HG03103 (cell line): ENCODE results near the gene COPZ2.

Experiments used
- ATAC-seq: cut with Tn5 transposase; IDR thresholded peaks from one replicate; pipeline ENCODE4 v1.9.1; 2021; ENCODE audit warnings: low read depth; ENCODE audit not compliant: unreplicated experiment

COPZ2 gene

DNA sequence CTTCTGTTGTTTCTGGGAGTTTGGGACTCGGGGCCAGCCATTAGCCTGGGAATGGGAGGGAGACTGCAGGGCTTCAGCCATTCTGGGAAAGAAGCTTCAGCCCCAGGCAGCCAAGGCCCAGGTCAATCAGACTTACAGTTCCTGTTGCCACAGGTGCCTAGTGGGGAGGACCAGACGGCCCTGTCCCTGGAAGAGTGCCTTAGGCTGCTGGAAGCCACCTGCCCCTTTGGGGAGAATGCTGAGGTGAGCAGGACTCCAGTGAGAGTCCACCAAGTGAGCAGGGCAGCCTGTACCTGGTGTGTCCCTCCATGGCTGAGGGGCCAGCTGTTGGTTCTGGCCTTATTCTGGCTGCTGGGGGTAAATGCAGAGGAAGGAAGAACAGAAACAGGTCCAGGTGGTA, 19.3 kb upstream of the COPZ2 start:
- no peak for ATAC-seq

- ATAC-seq: no peak
These were observed 18.7 kb upstream of the COPZ2 start for GRCh38 chr17:48056246-48056745.

GRCh38 chr17:48055531-48056245, 18.1 kb upstream of the COPZ2 start:
- ATAC-seq: no peak

GRCh38 chr17:48054238-48055185, 16.9 kb upstream of the COPZ2 start:
- no peak for ATAC-seq

DNA sequence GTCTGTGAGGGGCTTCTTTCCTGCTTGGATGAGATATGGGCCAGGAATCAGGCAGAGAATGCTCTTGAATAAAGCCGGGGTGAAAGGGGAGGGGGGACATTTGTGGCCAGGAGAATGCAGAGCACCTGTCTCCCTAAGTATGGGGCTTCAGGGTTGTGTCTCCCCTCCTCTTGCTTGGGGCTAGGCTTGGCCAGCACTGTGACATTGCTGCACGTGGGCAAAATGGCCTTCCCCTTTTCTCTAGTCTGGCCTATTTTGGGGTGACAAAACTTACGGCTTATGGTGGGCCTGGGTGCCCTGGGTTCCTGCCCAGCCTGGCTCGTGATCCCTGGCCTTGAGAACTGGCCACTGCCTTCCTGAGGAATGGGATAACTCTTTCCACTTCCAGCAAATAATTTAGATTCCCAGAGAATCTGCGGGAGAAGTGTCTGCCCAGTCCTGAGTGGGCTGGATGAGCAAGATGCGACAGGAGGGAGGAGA, 16.2 kb upstream of the COPZ2 start:
- ATAC-seq: no peak

DNA sequence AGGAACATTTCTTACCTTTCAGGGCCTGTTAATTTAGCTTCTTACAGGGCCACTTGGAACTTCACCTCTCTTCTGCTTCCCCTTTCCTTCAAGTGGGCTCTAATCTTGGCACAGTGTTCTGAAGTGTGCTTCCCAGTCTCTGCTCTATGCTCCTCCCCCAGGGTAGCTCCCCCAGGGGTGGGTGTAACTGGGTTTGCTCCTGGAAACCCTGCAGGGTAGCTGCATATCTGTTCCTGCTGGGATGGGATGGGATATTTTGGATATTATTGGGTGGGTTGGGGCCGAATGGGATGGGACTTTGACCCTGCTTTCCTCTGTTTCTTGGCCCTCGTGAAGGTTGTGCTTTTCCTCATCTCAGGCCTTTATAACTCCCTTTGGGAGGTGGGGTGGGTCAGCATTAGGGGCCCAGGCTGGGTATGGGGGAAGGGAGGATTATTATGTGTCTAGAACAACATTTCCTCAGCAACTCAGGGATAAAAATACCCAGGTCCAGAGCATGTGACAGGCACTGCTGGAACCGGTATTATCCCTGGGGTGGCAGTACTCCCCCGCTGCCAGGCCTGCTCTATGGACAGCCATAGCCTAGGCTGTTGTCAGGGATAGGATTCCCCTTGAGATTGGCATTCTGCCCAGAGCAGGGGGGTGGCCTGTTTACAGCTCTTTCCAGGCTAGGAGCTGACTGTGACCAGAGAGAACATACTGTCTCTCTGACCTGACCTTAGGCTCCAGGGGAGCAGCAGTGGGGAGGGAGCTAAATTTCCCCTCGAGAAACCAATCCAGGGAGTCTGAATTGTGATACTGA, 15.6 kb upstream of the COPZ2 start:
- no peak for ATAC-seq

- no peak for ATAC-seq
These were observed 14.3 kb upstream of the COPZ2 start for GRCh38 chr17:48051706-48052486.

- no peak for ATAC-seq
These were observed 13.7 kb upstream of the COPZ2 start for GRCh38 chr17:48051283-48051682.

GRCh38 chr17:48048384-48049126, 11.0 kb upstream of the COPZ2 start:
- peak; percentile 24 for ATAC-seq

DNA sequence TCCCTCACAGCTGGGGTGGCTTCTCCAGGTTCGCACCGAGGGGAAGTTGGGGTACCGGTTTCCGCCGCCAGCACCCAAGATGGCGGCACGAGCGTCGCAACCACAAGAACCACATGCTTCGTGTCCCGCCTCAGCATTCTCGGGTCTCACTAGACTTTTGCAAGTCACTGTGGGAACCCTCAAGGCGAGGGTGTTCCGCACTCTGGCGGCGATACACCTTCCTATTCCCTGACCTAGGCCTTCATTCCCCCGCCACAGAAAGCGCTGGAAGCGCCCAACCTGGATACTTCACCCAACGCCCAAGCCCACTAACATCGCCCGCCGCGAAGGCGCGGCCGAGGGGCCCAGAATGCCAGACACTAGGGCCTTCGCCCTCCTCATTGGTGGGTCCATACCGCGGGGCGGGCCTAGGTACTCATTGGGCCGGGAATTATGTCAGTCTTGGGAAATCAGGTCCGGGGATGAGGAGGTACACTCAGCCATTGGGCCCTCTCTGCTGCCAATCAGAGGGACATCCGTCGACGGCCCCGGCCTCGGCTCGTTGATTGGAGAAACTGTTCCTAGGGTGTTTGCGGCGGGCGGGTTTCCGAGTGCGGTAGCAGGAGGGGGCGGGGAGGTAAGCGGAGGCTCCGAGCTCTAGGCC, 10.3 kb upstream of the COPZ2 start, which contains the start of gene NFE2L1:
TSS of gene NFE2L1 (plus strand) at position 619 of the 643 bp plus-strand sequence. CDS start 2,760 bp downstream, outside the sequence.
- ATAC-seq: peak; percentile 79

DNA sequence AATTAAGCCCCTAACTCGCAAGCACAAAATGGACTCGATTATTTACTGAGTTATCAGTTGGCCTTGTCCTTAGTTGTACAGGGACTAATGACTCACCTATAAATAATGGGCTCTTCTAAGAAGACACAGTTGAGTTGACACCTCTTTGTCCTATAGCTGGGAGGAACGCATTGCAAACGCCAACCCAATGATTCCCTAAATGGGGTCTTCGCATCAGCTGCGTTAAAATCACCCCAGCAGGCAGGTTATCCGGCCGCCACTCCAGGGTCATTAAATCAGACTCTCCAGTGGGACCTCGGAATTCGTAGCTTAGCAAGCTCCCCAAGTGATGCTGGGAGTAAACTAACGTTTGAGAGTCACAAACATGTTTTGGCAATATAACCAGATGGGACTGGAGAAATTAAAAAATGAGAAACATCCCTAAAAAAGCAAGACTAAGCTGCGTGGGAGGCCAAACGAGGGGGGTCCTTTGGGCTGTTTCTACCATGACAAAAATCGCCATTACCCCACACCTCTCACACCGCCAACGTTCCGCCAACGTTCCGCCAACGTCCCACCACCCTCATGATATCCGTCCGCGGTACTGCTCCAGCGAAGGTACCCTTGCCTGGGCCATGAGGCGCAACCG, 9.6 kb upstream of the COPZ2 start:
- ATAC-seq: no peak

DNA sequence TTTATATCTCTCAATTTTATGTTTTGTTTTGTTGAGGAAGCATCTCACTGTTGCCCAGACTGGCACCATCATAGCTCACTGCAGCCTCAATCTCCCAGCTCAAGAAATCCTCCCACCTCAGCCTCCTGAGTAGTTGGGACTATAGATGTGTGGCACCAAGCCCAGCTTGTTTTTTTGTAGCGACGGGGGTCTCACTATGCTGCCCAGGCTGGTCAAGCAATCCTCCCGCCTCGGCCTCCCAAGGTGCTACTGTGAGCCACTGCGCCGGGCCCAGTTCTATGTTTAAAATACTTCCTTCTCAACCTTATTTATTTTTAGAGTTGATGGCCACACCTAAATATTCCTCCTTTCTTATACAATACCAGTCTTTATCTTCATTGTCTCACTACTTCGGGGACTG, 8.7 kb upstream of the COPZ2 start:
- no peak for ATAC-seq

- no peak for ATAC-seq
These were observed 7.9 kb upstream of the COPZ2 start for GRCh38 chr17:48045316-48046001.

DNA sequence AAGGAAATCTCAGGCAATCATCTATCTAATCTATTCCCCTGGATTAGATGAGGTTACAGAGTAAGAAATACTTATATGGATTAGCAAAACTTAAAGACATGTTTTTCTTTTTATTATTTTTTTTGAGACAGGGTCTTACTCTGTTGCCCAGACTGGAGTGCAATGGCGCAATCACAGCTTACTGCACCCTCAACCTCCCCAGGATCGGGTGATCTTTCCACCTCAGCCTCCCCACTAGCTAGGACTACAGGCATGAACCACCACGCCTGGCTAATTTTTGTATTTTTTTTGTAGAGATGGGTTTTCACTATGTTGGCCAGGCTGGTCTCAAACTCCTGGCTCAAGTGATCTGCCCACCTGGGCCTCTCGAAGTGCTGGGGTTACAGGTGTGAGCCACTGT, 7.3 kb upstream of the COPZ2 start:
- ATAC-seq: no peak

GRCh38 chr17:48043176-48043575, 5.6 kb upstream of the COPZ2 start:
- ATAC-seq: no peak

GRCh38 chr17:48038687-48039086, 1.1 kb upstream of the COPZ2 start:
- ATAC-seq: no peak

DNA sequence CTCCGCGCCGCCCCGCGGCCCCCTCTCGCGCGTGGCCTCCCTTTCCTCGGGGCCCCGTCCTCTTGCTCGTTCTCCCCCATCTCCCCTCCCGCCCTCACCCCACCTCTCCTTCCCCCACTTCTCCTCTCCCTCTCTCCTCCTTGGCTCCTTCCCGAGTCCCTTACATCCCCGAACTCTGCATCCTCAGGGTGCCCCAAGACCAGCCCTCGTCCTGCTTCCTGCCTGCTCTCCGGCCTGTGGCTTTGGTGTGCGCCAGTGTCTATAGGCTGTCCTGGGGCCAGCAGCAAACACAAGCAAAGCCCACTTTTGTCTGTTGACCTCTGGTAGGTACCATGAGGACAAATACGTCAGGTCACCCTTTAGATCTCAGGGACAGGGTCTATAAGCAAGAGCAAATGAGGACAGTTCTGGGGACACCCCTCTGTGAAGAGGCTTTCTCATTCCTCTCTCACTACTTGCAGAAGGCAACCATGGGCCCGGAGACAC, 284 bp upstream of the COPZ2 start:
- no peak for ATAC-seq
